Measurements from ENCODE around the gene SERPINF2.
"Not testable (repeated sequence)": the region's sequence is repeated elsewhere in the genome, so short reads cannot be mapped to it uniquely, and the experiment has no call there.

SERPINF2 gene

GRCh38 chr17:1764705-1765104 is 22.0 kb downstream of the SERPINF2 start:
- DNase-seq = not testable (repeated sequence)

DNA sequence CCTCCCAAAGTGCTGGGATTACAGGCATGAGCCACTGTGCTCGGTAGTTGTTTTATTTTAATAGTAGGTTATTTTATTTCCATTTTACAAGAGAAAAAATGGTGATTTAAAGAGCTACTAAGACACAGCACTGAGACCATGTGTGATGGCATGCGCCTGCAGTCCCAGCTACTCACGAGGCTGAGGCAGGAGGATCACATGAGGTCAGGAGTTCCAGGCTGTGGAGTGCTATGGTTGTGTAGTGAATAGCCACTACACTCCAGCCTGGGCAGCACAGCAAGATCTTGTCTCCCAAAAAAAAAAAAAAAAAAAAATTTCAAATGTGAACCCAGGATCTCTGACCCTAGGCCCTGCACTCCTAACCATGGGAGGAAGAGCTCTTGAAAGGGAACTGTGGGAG is 22.9 kb downstream of the SERPINF2 start:
- no peak for DNase-seq

GRCh38 chr17:1766382-1767135 is 23.9 kb downstream of the SERPINF2 start:
- no peak for DNase-seq

- DNase-seq = no peak
These were observed 24.7 kb downstream of the SERPINF2 start for GRCh38 chr17:1767358-1767757.

DNA sequence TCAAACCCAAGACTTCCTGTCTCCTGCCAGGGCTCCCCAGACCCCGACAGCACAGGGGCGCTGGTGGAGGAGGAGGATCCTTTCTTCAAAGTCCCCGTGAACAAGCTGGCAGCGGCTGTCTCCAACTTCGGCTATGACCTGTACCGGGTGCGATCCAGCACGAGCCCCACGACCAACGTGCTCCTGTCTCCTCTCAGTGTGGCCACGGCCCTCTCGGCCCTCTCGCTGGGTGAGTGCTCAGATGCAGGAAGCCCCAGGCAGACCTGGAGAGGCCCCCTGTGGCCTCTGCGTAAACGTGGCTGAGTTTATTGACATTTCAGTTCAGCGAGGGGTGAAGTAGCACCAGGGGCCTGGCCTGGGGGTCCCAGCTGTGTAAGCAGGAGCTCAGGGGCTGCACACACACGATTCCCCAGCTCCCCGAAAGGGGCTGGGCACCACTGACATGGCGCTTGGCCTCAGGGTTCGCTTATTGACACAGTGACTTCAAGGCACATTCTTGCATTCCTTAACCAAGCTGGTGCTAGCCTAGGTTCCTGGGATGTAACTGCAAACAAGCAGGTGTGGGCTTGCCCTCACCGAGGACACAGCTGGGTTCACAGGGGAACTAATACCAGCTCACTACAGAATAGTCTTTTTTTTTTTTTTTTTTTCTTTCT is 27.3 kb downstream of the SERPINF2 start:
- no peak for DNase-seq

DNA sequence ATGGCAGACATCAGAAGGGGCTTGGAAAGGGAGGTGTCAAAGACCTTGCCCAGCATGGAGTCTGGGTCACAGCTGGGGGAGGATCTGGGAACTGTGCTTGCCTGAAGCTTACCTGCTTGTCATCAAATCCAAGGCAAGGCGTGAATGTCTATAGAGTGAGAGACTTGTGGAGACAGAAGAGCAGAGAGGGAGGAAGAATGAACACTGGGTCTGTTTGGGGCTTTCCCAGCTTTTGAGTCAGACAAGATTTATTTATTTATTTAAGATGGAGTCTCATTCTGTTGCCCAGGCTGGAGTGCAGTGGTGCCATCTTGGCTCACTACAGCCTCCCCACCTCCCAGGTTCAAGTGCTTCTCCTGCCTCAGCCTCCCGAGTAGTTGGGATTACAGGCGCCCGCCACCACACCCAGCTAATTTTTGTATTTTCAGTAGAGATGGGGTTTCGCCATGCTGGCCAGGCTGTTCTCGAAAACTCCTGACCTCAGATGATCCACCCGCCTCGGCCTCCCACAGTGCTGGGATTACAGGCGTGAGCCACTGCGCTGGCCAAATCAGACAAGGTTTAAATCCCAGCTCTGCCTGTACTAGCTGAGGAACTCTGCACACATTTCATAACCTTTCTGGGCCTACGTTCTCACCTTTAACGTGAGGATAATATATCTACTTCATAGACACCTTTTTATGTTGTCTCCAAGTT is 30.5 kb downstream of the SERPINF2 start:
- DNase-seq = not testable (repeated sequence)

- DNase-seq = peak; percentile 17
These were observed 31.1 kb downstream of the SERPINF2 start for GRCh38 chr17:1773696-1774181.

DNA sequence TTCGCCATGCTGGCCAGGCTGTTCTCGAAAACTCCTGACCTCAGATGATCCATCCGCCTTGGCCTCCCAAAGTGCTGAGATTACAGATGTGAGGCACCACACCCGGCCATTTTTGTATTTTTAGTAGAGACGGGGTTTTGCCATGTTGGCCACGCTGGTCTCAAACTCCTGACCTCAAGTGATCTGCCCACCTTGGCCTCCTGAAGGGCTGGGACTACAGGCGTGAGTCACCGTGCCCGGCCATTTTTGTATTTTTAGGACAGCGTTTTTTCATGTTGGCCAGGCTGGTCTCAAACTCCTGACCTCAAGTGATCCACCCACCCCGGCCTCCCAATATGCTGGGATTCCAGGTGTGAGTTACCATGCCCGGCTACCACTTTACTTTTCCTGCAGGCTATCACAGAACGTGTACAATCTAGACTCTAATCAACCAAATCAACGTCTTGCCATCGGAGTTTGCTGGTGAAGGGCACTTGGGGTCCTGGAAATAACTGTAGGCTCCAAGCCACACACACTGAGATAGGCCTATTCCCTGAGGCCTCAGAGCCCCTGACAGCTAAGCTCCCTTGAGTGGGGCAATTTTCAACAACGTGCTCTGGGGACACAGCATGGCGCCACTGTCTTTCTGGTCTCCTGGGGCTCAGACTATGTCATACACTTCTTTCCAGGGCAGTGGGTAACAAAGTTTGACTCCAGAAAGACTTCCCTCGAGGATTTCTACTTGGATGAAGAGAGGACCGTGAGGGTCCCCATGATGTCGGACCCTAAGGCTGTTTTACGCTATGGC is 31.9 kb downstream of the SERPINF2 start:
- DNase-seq = no peak

DNA sequence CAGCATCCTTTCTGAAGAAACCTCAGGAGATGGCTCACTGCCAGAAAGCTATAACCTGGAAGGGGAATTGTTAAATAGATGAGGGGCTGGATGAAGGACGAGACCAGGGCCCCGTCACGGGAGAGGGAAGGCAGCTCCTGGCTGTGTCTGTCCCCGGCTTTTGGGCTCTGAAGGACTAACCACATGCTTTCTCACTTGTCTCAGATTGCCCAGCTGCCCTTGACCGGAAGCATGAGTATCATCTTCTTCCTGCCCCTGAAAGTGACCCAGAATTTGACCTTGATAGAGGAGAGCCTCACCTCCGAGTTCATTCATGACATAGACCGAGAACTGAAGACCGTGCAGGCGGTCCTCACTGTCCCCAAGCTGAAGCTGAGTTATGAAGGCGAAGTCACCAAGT is 33.7 kb downstream of the SERPINF2 start:
- DNase-seq = no peak

- DNase-seq = no peak
These were observed 34.2 kb downstream of the SERPINF2 start for GRCh38 chr17:1776857-1777256.

DNA sequence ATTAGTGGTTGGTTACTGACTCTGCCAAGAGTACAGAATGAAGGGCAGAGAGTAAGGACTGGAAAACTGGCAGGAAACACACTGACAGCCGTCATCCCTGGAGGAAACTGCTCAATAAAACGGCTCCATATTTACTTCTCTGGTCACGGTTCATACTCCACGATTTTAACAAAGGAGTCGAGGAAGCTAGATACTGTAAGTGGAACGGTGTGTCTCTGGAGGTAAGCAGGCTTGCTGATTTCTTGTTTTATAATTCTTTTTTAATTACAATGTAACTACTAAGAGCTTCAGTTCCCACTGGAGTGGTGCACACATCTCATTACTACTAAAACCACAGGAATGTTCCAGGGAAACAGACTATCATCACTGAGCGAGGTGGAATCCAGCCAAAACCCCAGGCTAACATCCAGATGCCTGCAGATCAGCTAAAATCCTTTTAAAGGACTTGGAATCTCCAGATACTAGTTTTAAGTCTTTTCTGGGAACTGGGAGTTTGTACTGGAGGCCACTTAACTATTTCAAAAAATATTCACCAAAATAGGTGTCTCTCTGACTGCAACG is 37.0 kb downstream of the SERPINF2 start:
- DNase-seq = no peak

DNA sequence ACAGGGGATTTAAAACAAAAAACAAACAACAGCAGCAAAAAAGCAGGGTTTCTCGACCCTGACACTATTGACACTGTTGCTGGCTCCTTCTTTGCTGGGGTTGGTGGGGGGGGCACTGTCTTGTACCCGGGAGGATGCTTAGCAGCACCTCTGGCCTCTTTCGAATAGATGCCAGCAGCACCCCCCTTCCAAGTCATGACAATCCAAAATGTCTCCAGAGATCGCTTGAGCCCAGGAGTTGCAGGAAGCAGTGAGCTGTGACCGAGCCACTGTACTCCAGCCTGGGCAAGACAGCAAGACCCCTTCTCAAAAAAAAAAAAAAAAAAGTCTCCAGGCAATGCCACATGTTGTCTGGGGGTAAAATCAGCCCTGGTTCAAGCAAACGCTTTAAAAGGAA is 39.5 kb downstream of the SERPINF2 start:
- DNase-seq = no peak

GRCh38 chr17:1783271-1783670 is 40.6 kb downstream of the SERPINF2 start:
- DNase-seq = no peak

DNA sequence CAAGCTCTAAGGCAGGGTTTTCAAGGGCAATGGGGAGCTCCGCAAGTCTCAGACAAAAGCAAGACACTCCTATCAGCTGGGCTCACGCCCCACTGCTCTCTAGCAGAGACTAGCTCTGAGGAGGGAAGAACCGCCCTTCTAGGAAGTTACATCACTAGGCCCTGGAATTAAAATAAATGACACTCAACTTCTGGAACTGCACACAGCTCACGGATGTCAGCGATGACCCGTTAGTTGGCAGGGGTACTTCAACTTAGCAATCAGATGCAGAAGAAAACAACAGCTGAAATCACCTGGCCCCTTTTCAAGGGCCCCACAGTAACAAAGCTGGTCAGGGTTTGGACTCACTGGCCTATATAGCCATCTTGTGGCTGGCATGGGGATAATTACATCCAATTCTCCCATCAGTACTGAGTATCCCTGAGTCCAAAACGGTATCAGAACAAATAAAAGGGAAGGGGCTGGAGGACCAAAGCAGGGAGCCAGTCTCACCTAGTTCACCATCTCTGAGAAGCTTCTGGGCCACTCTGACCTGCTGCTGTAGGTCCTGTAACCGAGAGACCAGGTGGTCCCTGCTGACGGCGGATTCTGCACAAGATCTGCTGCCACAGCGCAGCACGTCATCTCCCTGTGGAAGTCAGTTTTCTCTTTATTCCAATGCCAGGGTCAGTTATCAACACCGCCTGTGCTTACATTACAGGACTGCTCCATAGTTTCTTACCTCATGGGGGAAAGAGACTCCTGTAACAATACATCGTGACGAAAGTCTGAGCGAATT is 41.4 kb downstream of the SERPINF2 start:
- DNase-seq = peak; percentile 29

DNA sequence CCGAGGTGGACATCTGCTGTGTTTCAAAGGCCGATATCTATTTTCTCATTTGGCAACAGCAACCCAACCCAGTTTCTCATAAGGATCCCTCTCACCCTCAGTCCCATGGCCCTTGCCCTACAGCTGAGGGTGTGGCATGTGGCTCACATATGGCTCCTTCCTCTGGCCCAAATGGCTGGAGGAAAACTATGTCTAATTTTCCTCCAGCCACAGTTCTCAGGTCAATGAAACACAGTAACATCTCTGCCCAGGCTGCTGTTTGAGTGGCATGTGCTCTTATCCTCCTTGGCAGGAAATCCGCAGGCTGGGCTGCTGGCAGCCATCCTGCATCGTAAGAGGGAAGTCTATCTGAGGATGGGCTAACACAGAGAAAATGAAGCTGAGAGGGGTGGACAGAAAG is 43.3 kb downstream of the SERPINF2 start:
- no peak for DNase-seq

- no peak for DNase-seq
These were observed 44.0 kb downstream of the SERPINF2 start for GRCh38 chr17:1786708-1787107.

DNA sequence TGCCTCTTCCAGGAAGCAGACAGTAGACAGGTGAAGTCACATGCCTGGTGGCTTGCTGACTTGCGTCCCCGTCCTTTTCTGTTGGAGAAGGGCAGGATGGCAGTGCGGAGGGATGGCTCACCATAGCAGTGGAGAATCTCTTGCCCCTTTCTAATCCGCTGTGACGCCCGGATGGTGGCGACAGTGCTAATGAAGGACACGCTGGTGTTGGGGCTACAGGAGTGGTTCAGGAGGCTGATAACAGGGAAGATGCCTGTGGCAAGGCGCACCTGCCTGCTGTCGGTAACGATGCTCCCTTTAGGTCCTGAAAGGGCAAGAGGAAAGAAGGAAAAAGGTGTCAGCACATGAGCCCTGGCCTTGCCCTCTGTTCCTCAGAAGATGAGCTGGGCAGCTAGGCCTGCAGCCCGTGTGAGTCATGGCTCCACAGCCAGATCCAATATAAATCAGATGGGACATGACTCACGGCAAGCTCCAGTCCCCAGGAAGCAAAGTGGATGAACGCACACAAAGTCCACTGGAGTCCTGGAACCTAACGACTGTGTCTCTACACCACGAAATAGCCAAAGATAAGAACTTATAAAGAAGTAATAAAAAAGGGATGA is 44.7 kb downstream of the SERPINF2 start:
- no peak for DNase-seq

GRCh38 chr17:1789936-1790335 is 47.3 kb downstream of the SERPINF2 start:
- no peak for DNase-seq

DNA sequence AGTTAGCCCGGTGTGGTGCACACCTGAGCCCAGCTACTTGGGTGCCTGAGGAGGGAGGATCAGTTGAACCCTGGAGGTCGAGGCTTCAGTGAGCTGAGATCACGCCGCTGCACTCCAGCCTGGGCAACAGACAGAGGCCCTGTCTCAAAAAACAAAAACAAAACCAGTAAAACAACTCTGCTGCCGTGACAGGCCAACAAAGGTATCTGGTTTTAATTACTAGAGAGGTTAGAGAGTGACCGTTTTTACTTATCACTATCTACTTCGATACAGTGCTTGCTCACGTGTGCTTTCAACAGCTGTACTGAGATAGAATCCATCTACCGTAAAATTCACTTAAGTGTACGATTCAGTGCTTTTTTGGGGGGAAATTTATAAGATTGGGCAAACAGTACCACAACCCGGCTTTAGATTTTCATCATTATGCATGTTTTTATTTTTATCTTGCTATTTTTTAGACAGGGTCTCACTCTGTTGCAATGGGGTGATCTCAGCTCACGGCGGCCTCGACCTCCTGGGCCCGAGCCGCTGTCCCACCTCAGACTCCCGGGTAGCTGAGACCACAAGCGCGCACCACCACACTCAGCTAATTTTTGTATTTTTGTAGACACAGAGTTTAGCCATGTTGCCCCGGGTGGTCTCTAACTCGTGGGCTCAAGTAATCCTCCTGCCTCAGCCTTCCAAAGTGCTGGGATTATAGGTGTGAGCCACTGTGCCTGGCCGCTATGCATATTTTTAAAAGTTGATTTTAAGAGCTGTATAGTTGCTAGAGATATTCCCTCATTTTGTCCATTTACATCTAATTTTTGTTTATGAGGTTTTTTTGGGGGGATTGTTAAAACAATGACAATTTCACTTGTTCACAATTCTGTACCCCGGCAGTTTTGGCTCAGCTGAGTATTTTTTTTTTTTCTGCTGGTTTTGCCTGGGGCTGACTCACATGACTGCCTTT is 50.1 kb downstream of the SERPINF2 start:
- DNase-seq = no peak

DNA sequence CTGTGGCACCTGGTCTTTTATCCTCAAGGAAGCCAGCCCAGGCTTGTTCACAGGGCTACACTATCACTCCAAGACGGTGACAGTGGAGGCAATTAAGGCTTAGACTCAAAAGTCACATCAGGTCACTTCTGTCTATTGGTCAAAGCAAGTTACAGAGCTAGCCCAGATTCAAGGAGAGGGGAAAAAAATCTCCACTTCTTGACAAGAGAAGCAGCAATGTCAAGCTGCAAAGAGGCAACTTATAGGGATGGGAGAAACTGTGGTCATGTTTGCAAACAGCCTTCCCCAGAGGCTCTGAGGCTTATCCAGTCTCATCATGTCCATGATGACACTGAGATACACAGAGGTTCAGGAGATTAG is 50.8 kb downstream of the SERPINF2 start:
- no peak for DNase-seq
